GM19397 (cell line): ENCODE measurements around the gene FHOD3.
"Not testable (repeated sequence)": the region's sequence is repeated elsewhere in the genome, so short reads cannot be mapped to it uniquely, and the experiment has no call there.

Experiments
- ATAC-seq: cut with Tn5 transposase; IDR thresholded peaks from one replicate; pipeline ENCODE4 v1.9.1; 2021; ENCODE audit warnings: mild to moderate bottlenecking, moderate library complexity; ENCODE audit not compliant: unreplicated experiment

FHOD3 gene

DNA sequence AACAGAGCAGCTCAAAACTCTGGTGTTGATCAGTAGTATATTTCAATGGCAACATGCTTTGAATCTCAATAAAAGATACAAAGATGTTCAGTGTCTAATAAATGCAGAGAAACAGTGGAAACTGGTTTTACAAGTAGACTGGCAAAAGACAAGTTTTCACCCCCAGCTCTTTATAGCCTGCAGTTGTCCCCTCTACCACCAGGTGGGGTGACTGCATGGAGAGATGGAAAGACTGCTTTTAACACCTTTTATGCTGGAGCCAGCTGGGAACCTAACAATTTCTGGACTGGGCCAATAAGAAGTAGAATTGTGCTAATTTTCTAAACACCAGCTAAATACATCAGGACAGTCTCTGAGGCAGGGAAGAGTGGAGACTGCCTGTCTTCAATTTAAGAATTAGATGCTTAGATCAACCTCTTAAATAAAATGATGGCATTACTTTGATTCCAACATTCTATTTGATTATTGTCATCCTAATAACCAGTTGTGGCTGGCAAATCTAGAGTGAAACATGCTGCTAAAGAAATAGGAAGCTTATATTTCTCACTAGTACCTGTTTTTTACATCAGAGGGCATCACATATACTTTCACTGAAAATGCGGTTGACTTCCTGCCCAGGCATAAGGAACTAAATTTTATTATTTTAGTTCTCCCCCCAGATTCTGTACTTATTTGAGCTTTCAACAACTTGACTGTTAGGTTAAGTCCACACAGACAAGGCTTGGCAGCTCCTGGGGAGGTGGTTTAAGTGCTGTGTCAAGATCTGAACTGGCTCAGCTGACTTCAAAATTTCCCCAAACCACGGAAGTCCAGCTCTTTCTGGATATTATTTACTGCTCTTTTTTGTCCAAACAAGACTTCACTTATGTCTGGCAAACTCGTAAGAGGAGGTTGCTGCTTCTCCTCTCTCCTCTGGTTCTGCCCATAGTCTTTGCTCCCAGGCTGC, 390.8 kb downstream of the FHOD3 start:
- peak; percentile 69 for ATAC-seq

DNA sequence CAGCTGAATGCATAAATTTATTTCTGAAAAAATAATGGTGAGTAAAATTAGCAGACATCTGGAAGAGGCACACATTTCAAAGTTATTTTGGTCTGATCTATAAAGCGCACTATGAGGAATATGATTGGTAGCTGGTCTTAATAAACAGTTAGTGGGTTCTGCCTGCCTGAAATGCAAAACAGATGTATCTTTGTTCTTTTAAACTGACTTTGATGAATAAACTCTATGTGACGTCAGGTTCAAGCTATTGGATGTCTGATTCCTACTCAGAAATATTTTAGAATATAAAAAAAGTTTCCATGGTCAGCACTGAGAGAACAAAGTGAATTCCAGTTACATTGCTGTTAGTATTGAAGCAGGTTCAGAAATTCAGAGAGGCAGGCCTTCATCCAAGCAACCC, 394.9 kb downstream of the FHOD3 start:
- no peak for ATAC-seq

DNA sequence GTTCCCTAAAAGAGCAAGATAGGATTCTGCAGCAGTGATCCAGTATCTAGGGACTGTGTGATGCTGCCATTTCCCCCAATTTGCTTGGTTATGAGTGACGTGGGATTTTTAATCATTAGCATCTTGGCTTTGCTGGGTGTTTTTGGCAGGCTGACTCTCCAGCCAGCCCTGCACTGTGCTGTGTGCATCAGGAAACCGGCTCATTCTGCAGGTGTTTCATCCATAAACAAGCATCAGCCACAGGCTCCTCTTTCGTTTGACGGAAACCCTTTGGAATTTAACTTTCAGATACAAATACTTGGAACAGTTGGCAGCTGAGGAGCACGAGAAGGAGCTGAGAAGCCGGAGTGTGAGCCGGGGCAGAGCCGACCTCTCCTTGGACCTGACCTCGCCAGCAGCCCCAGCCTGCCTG, 395.4 kb downstream of the FHOD3 start:
- no peak for ATAC-seq

DNA sequence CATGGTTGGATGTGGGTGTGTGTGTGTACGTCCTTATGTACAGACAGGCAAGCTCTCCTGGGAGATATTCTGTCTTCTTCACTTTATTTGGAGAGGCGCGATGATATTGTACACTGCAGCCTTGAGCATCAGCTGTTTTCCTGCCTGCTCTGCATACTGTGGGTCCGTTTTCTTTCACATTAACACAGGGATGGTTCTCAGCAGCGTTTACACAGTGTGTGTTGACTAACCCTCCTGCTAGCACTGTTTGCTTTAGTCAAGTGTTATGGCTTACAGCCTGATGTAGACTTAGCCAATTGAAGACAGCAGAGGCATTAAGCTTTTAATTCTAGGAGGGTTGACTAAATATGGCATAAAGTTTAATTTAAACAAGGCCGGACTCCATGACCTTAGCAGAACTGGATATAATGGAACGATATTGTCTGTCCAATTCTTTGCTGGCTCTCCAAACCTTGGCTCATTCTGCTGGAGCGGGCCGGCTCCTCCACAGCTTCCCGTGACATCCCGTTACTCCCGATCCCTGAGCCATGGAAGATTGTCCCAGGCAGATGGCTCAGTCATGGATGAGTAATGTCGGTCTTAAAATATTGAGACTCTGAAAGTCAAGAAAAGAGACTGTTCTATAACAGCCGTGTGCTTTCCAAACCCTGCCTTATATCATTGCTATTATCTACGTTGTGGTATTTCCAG, 396.6 kb downstream of the FHOD3 start:
- ATAC-seq = no peak

DNA sequence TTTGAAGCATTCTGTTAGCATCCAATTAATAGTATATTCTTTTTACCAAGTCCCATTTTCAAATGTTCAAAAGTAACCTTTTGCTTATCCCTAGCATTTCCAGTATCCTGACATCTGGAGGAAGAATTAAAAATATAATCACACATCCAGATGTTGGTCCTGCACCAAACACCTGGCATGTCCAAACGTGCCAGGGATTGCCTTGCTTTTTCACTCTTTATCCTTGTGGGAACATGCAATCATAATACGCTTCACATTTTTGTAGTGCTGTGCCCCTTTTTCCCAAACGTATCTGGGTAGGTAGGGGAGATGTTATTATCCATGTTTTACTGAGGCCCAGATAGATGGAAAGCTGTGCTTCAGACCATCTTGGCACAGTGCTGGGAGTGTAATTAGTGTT, 398.3 kb downstream of the FHOD3 start:
- ATAC-seq = no peak

DNA sequence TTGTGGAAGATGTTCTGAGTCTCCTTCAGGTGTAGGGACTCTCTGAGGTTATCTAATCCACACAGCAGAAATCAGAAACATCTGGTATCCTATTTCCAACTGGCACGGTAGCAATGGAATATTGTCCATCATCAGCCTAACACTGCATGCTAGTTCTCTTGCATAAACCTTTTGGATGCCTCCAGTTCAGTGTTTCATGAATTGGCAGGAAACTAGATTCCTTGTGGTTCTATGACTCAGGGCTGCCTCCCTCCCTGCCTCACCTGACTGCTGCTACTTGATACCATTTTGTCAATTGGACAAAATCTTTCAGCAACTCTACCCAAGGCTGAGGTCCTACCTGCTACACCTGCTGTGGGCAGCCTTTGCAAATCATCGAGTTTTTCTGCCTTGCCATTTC, 400.4 kb downstream of the FHOD3 start:
- ATAC-seq = no peak

DNA sequence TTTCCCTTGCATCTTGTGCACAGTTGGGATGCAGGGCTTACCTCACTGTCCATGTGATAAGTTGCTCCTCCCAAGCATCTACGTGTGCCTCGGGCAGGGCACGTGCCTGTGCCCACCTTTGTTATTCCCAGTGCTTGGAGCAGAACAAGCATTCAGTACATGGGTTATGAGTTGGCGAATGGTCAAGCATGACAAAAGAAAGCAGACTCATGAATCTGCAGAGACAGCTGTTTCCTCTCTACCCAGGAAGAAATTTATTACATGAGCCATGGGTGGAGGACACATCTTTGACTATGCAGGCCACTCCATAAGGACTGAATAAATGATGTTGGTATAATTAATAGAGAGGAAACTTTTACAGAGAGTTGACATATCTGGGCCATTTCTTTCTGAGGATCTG, 403.4 kb downstream of the FHOD3 start:
- no peak for ATAC-seq

DNA sequence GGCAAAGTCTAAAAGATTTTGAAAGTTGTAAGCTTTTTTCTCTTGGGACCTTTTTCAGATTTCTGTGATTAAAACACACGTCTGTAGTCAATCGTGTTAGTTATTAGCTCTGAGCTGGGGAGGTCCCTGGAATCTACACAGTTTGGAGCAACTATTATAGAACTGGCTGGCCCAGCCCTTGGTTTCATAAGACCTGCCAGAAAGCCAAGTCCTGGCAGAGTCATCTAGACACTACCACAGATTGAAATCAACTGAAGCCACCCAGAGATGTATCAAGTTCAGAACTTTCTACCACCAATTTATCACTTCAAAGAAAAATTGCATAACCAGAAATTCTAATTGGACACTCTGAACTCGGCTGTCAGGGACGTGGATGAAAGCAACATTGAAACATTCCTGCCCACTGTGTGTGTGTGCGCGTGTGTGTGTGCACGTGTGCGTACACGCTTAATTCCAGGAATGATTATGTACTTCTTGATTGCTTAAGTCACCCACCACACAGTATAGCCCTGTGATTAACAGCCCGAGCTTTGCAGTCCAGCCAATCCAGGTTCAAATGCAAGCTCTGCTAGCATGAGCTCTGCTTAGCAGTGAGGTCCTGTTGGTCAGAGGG, 405.0 kb downstream of the FHOD3 start:
- no peak for ATAC-seq

DNA sequence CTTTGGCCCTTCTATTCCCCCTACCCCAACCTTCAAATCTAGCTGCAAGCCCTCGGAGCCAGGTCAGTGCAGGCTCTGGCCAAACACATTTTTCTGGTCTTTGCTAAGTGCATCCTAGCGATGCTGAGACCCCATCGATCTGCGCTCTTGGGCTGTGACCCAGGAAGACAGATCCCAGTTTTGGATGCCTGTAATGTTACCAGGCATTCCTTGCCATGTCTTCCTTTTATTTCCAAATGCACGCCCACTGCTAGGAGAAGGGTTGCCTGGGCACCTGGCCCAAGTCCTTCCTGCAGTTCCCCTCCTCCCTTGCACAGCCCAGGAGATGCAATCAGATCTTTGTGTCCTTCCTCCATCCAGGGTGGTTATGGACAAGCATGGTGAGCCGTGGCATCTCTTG, 406.6 kb downstream of the FHOD3 start:
- ATAC-seq = no peak

DNA sequence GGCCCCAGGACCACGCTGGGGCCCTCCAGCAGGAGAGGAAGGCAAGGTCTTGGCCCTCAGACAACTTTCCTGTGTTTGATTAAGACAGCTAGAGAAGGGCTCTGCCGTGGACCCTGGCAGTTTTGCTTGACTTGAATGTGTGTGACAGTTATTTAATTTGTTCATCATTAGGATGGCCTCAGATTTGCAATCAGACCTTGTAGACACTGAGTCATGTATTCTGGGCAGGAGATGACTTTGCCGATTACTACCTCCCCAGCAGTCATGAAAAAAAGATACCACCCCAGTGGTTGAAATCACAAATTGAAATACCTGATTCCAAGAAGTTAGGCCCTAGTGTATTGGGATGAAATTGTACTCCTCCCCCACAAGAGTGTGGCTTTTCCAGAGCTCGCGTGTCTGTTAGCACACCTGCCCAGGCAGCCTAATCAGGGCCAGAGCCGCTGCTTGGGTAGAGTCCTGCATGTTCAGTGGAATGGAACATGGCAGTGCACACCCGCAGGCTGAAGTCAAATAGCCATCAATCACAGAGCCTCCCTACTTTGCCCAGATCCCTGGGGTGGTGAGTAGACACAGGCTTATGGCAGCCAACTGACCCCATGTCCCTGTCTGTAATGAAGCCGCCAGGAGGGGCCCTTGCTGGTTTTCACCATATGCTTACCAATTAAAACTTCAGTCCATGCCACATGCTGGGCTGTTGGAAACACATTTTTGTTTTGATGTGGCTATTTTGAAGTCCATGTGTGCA, 408.8 kb downstream of the FHOD3 start:
- ATAC-seq = no peak

DNA sequence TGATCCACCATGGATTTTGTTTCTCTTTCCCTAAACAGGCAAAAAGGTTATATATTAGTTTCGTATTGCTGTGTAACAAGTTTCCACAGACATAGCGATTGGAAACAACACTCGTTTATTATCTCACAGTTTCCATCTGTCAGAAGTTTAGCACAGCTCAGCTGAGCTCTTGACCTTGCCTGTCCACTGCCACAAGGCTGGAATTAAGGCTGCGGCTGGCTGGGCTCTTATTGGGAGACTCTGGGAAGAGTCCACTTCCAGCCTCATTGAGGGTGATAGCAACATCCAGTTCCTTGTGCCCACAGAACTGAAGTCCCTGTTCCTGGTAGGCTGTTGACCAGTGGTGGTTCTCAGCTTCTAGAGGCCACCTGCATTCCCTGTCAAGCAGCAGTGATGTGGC, 410.9 kb downstream of the FHOD3 start:
- ATAC-seq = no peak

DNA sequence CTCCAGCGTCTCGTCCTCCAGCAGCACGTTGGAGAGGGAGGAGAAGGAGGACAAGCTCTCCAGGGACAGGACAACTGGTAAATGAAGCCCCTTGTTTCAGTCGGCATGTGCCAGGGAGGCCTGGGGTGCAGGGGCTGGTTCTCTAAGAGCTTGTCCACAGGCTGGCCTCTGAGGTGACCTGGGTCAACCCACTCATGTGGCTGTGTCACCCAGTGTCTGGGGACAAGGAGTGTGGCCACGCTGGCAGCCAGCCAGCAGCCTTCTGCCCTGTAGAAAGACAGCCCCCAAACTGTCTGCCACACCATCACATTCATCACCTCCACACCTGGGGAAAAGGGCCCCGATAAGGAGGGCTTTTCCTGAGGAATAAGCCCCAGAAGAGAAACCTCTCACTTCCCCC, 411.8 kb downstream of the FHOD3 start:
- ATAC-seq = no peak

DNA sequence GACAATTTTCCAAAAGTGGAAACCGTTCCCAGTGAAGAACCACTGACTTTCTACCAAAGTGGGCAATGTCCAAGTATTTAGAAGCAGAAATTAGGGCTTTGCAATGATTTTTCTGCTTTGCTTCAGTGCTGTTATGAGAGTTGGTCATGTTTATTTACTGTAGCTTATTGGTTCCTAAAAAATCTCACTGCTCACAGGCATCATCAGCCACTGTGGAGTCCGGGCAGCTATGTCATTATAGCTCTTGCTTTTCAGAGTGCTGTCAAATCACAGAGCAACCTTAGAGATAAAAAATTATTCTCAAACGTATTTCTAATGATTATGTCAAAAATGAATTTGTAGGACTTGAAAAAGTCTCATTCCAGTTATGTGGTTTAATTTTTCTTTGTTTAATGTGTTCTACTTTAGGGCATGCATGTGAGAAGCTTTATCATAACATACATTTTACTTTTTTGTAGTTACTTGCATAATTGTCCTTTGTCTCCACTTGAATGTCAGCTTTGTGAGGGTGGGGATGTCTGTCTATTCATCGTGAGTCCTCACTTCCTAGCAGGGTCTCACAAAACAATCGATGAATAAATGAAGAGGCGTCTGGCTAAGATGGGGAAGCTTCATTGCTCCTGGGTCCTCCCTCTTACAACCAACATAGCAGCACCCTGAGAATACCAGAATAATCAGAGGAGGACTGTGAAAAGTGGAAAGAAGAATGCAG, 413.7 kb downstream of the FHOD3 start:
- ATAC-seq = no peak

DNA sequence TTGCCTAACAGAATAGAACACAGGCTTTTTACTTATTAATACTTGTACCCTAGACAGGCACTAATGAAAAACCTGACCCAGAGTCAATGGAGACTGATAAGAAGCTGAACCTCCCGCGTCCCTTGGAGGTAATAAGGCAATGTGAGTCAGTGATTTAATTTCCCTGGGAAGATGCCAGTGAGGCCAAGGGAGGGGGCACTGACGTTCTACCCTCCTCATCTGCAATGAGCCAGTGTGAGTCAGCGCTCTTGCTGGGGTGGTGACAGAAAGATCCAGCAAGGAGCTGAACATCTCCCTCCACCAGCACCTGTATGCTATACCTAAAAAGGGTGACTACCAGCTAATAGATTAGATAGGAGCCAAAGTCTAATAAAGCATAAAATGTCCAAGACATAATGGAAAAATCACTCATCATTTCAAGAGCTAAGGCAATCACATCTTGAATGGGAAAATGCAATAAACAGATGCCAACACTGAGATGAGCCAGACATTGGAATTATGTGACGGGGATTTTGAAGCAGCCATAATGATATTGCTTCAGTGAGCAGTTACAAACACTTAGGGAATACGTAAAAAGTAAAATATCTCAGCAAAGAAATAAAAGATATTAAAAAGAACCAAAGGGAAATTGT, 414.4 kb downstream of the FHOD3 start:
- no peak for ATAC-seq

DNA sequence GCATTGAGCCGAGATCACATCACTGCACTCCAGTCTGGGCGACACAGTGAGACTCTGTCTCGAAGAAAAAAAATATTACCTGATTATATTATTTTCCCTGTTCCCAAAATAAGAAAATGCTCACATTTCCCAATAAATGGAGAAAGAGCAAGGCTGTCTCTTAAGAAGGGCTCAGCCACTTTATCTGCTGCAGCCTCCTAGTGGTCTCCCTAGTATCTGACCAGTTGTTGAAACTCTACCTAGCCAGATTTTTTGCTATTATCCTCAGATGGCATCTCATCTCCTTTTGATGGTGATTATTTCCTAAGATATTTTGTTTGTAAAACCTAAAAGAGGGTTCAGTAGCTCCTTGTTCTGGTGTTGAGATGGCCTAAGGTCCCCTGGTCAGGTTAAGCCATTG, 417.0 kb downstream of the FHOD3 start:
- no peak for ATAC-seq

DNA sequence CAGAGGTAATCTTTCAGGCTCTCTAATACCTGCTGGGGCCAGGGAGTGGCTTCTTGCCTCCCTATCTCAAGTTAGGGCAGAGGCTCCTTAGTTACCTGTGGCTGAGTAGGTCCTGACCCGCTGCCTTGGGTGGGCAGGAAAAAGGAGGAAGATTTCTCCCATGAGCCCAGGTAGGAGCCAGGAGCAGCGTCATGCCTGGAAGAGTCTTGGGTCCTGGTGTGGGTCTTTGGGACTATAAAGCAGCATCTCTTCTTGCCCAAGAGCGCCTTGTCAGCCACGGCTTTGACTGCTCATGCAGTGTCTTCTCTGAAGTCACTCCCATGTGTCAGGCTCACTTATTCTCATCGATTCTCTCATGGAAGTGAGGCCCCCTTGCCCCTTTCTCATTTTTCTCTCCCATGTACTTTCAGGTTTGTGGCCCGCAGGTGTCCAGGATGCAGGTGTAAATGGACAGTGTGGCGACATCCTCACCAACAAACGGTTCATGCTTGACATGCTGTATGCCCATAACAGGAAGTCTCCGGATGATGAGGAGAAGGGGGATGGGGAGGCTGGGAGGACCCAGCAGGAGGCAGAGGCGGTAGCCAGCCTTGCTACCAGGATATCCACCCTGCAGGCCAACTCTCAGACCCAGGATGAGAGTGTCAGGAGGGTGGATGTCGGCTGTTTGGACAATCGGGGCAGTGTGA, 420.1 kb downstream of the FHOD3 start:
- ATAC-seq = no peak

DNA sequence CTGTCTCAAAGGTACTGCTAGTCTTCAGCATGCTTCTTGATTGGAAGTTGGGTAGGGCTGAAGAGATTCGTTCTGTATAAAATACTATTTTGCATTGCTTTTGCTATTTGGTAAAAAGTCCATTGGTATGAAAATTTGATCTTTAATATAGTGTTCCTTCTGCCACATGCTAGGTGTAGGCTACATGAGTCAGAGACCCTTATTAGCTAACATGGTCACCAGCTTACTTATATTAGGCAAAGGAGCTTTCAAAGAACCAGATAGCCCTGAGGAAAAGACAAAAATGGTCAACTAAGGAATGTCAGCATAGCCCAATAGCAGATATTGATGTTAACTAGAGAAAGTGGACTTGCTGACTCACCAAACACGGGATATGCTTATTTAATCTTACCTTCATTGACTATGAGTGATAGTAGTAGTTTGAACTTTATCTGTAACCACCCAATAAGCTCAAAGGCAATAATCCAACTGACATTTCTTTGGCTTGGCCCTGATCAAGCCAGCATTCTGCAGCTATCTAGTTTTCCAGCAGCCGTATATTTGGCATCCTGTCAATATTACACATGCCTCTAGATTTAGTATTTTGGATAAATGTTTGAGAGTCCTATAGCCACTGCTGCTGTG, 421.3 kb downstream of the FHOD3 start:
- ATAC-seq = no peak

DNA sequence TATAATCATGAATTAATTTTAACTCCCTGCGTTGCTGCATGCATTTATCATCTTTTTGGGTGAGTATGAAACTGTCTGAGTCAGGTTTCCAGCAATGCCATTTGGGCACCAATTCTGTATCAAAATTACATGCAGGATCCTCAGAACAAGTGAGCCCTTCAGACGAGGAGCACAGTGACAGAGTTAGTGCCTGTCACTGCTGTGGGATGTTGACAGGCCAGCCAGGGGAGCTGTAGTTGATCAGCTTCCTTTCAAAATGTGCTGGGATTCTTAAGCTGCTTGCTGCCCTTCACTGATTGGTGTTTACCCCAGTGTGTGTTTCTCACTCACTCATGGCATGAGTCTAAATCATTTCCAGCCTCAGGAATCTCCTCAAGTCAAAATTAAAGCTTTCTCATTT, 422.1 kb downstream of the FHOD3 start:
- no peak for ATAC-seq

DNA sequence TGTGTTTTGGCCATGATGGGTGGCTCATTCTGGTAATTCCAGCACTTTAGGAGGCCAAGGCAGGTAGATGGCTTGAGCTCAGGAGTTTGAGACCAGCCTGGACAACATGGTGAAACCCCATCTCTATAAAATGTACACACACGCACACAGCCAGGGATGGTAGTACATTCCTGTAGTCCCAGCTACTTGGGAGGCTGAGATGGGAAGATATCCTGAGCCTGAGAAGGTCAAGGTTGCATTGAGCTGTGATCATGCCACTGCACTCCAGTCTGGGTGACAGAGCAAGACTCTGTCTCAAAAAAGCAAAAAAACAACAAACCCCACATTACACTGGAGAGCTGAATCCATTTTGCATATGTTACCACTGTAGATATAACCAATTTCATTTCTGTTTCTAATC, 423.8 kb downstream of the FHOD3 start:
- ATAC-seq = not testable (repeated sequence)
